Measurements from ENCODE around the gene USP19. TPM values are rescaled to one million over a fixed set of nuclear protein-coding genes. Genes with fewer than 3 reads are reported as not detected.

The USP19 gene
- total RNA-seq, 1 experiment from 2014 or later = 37.0 TPM

DNA sequence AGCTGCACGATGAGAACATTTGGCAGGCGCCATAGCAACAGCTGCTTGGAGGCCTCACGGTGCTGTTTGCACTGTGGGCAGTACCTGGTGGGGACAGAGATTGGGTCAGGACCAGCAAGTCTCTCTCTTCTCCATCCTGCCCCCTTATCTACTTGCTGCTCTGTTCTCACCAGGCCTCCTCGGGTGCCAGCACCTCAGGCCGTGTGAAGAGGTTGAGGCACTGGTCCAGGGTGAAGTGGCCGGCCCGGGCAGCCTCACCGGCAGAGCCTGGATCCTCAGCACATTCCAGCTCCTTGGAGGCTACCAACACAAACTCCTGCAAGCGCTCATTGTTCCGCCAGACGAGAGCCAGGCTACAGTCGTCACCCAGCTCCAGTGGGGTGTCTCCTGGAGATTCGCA lies 9.8 kb downstream of the USP19 start:
- in situ Hi-C loops (cut with HindIII; ENCODE audit: low pct_unique_long_range_greater_than_20kb, low sequenced_read_pairs) = no loop called here
- no peak for DNase-seq (ENCODE audit: low read depth)

DNA sequence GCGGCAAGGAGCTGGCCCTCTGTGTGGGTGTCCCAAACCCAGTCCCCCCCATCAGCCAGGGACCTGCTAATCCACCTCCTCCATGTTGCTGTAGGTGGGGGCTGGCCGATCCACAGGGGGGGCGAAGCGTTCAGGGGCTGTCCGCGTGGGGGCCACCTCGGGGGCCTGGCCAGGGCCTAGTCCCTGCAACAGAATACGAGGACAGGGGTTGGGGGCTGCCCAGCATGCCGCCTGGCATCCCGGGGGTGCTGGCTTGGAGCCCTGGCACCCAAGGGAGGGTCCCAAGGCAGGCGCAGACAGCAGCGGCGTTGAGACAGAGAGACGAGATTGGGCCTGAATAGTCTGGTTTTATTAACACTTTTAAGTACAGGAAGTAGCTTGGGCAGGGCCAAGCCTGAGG lies 12.3 kb downstream of the USP19 start:
- no peak for DNase-seq (ENCODE audit: low read depth)
- in situ Hi-C loops (cut with HindIII; ENCODE audit: low pct_unique_long_range_greater_than_20kb, low sequenced_read_pairs) = no loop called here

DNA sequence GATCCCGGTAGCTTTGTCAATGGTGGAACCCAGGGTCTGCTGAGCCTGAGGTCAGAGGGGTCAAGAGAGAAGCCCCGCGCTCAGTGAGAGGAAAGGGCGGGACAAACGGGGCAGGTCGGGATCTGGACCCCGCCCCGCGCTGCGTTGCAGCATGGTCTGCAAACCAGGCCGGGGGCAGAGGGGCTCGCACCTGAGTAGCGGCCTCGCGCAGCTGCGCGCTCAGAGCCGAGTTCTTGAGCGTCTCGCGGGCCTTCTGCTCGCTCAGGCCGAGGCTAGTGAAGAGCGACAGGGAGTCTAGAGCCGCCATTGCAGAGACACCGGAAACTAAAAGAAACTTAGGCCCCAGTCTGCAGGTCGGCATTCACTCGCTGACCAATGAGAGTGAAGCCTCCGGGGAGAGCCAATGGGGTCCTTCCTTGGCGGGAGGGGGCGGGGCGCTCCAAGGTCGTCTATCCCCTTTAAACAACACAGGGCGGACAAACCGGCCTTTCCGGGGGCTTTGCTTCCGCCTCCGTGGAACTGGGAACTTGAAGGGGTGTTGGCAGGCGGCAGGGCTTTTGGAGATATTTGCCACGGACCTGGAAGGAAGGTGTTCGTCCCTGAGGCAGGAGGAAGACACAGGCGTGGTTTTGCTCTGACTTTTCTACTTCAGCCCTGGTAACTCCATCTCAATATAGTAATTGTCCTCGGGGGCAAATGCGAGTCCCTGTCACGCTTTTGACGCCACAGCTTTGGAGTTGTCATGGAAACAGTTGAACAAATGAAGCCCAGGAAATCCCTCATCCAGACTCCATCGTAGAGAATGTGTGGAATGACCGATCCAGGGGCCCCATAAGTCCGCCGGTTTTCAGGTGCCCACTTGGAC lies 16.0 kb downstream of the USP19 start, which contains the start of gene QARS1:
QARS1 (minus strand) TSS at position 331 of the 865 bp plus-strand sequence; CDS start at position 307, 24 bp downstream.
- peak; percentile 87 for DNase-seq (ENCODE audit: low read depth)
- in situ Hi-C loops (cut with HindIII; ENCODE audit: low pct_unique_long_range_greater_than_20kb, low sequenced_read_pairs) = no loop called here

DNA sequence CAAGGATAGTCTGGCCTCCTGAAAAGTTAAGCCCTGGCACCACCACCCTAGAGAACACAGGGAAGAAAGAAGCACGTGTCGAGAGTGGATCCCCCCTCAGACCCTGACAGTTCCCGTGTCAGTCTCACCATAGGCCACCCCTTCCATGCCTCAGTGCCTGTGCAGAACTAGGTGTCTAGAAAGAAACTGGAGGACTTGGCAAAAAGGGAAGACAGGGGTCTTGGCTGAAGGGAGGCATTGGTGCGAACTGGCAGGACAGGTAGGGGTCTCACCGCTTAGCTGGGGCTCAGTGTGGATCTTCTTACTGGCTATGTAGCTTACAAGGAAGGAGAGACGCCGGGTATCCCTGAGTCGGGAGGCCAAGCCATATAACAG lies 16.6 kb downstream of the USP19 start:
- peak; percentile 12 for DNase-seq (ENCODE audit: low read depth)
- in situ Hi-C loops (cut with HindIII; ENCODE audit: low pct_unique_long_range_greater_than_20kb, low sequenced_read_pairs) = no loop called here

DNA sequence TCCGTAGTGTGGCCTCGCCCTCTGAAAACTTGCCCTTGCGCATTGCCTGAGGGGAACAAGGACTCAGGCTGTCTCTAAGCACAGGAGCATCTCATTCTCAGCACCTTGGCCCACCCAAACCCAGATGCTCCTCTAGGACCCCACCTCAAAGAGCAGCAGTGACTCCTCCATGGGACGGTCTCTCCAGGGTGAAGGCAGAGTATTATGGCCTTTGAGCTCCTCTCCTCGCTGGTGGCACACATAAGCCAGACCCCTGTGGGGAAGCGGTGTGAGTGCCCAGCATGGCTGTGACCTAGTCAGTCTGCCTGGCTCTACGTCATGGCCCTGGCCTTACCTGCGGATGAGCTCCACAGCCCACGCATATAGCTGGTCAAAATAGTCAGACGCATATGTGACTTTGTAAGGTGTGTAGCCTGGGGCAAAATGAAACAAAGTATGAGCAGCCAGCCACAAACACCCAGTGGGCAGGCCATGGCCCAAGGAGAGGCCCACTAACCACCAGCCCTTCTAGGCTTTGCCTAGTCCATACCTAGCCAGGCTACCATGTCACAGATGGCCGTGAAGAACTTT lies 20.5 kb downstream of the USP19 start:
- in situ Hi-C loops (cut with HindIII; ENCODE audit: low pct_unique_long_range_greater_than_20kb, low sequenced_read_pairs) = no loop called here
- no peak for DNase-seq (ENCODE audit: low read depth)

DNA sequence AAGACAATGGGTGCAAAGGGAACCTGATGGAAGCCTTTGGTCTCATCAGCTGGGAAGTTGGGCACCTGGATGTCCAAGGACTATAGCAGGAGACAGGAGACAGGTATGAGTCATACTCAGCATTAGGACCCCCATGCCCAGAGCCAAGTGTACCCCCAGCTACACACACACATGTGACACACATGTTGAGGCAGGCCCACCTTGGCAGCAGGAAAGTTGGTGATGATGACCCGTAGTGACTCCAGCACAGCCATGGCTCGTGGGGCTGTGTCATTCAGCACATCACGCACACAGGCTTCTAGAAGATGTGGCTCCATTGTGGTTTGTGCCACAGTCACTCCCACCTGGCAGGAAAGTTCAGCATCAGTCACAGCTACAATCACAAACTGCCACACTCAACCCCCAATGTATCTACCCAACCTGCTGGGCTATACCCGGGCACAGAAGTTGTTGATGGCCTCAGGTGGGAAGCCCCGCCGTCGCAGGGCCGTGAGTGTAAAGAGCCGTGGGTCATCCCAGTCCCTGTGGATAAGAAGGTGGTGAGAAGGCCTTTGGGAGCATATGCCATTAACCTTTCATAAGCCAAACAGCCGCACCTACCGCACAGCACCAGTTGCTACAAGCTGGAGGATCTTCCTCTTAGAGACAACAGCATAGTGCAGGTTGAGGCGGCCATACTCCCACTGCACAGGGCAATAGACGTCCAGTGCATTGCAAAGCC lies 21.6 kb downstream of the USP19 start:
- in situ Hi-C loops (cut with HindIII; ENCODE audit: low pct_unique_long_range_greater_than_20kb, low sequenced_read_pairs) = no loop called here
- no peak for DNase-seq (ENCODE audit: low read depth)

DNA sequence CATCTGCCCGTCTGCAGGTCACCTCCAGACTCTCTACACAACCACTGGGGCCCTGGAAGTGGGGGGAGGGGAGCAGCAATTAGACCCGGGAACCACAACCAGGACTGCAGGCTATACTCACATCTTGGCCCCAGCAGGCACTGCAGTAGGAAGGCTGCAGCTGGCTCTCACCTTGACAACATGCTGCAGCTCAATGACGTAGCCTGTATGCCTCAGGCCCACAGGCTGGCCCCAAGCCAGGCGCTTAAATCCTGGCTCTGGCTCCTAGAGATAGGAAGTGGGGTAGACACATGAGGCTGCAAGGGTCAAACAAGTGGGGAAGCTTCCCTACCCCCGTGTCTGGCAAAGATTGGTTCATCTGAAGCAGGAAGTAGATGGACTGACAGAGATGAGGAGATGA lies 22.2 kb downstream of the USP19 start:
- no peak for DNase-seq (ENCODE audit: low read depth)
- in situ Hi-C loops (cut with HindIII; ENCODE audit: low pct_unique_long_range_greater_than_20kb, low sequenced_read_pairs) = no loop called here

DNA sequence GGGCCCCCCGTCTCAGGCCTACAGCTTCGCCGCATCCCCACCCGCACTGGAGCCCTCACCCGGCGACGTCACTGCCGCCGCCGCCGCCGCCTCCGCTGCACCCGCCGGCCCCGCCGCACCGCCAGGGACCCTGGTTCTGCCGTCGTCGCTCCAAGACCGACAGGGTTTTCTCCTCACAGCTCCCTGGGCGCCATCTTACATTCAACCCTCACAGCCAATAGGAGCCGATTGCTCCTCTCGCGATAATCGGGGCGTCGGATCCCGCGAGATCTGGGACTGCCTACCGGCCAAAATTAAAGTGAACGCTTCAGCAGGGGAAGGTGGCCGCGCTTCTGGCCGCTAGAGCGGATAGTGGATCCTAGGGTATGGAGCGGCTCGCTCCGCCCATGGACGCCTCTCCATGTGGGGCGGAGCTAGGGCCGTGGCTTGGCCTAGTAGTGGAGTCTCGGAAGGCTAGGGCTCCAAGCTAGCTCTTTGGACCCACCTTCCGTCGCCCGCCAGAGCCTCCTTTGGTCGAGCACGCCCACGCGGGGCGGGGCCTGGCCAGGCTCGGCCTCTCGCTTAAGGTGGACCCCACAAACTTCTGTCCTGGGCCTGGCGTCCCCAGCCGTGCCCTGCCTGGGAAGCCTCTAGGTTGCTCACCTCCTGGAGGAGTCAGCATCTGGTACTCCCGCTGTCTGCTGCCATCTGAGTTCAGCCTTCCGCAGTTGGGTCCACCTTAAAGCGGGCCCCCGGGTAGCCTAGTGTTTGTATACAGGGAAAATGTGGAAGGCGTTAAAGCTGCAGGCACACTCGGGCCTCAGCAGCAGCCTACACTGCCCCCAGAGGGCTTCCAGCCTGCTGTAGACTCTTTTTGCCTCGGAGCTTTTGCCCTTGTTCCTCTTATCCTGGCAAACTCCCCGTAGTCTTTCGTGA lies 26.5 kb downstream of the USP19 start, which contains the start of gene QRICH1:
QRICH1 (minus strand) TSS at position 219 of the 915 bp plus-strand sequence. CDS start 17,054 bp downstream, outside the sequence.
- peak; percentile 98 for DNase-seq (ENCODE audit: low read depth)
- in situ Hi-C loops (cut with HindIII; ENCODE audit: low pct_unique_long_range_greater_than_20kb, low sequenced_read_pairs) = no loop called here

DNA sequence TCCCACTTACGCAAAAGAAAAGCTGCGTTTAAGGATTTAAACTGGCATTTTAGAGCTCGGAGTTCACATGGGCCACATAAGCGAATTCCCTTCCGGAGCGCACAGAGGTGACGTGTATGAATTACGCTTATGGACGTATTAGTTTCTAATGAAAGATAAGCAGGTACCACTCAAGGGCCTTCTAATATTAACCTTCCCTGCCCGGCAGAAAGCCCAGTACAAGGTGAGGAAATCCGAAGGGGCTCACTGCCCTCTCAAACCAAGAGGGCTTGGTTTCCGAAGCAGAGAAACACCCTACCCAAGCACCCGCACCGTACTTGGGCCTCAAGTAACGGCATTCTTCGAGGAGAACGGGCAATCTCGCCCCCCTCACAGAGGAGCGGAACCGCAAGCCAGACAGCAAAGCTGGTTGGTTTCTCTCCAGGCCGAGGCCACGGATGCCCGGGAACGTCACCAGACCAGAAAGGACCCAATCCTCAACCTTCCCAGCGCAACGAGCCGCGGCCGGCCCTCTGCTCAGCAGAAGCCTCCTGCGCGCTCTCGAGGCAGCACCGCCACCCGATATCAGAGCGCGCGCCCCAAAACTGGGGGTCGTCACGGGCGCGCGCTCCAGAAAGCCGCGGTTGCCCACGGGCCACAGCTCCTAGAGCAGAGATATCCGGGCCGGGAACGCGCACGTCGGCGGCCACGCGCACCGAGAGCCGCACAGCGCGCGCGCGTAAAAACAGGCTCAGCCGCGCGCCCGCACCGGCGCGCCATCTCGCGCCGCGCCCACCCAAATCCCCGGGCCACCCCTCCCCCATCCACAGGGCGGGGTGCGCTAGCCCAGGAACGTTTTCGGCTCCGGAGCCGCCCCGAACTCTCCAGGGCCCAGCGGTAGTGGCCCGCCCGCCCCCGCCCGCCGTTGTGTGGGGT lies 27.4 kb downstream of the USP19 start:
- DNase-seq (ENCODE audit: low read depth) = peak; percentile 73
- in situ Hi-C loops (cut with HindIII; ENCODE audit: low pct_unique_long_range_greater_than_20kb, low sequenced_read_pairs) = no loop called here

DNA sequence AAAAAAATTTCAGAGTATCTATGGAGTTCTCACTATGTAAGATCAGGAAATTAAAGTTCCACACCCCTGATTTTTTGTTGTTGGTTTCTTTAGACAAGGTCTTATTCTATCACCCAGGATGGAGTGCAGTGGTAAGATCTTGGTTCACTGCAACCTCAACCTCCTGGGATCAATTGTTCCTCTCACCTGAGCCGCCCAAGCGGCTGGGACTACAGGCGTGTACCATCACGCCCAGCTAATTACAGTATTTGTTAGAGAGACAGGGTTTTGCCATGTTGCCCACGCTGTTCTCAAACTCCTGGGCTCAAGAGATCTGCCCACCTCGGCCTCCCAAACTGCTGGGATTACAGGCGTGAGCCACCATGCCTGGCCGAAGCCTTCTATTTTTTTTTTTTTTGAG lies 39.2 kb downstream of the USP19 start:
- DNase-seq (ENCODE audit: low read depth) = no peak
- in situ Hi-C loops (cut with HindIII; ENCODE audit: low pct_unique_long_range_greater_than_20kb, low sequenced_read_pairs) = no loop called here

DNA sequence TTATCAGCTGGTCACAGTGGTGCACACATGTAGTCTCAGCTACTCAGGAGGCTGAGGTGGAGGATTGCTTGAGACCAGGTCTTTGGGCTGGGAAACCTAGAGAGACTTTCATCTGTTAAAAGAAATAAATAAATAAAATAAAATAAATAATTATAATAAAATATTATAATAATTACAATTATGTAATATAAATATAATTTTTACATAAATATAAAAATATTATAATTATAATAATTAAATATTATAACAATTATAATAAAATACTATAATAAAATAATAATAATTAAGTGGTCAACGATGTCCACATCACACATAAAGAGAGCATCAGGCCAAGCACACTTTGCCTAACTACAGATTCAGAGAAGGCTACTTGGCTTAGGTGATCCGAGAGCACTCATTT lies 41.4 kb downstream of the USP19 start:
- in situ Hi-C loops (cut with HindIII; ENCODE audit: low pct_unique_long_range_greater_than_20kb, low sequenced_read_pairs) = no loop called here
- no peak for DNase-seq (ENCODE audit: low read depth)

DNA sequence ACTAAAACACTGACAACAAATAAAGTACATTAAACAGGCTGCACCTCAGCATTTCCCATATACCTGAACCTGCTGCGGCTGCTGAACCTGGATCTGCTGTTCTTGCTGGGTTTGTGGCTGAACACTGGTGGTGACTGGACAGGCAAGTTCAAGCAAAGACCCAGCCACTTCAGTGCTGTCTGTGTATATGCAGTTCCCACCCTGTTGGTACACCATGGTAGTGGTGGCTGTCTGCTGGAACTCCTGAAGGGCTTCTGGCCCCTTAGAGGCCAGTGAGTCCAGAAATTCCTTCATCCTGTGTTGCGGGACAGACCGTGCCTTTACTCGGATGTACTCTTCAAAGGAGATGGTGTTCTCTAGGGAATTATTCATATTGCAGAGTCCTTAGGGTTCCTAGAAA lies 44.0 kb downstream of the USP19 start:
- in situ Hi-C loops (cut with HindIII; ENCODE audit: low pct_unique_long_range_greater_than_20kb, low sequenced_read_pairs) = no loop called here
- no peak for DNase-seq (ENCODE audit: low read depth)

DNA sequence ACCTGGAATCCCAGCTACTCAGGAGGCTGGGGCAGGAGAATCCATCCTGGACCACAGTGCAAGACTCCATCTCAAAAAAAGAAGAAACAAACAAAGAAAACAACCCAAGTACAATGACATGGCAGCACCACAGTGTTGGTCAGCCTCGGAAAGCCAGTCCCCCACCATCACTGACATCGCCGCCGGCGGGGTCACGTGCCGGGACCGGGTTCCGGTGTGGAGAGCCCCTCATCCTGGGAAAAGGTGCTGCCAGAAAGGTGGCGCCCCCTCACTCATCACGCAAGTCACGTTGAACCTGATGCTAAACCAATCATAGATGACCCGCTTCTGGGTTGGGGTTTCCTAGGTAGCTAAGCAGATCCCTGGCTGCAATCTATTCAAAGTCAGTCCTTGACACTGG lies 44.5 kb downstream of the USP19 start:
- in situ Hi-C loops (cut with HindIII; ENCODE audit: low pct_unique_long_range_greater_than_20kb, low sequenced_read_pairs) = no loop called here
- DNase-seq (ENCODE audit: low read depth) = no peak

Other genes starting within 250 kb of the USP19 start
- 11.0 and 26.8 TPM in 2 replicates for gene SLC25A20, start 221.9 kb downstream of the USP19 start, total RNA-seq (2014; rRNA removed; shearing (Covaris generic); ENCODE audit: low replicate concordance)
- 67.2 and 83.3 TPM in 2 replicates for gene ARIH2, start 202.0 kb downstream of the USP19 start, total RNA-seq (2014; rRNA removed; shearing (Covaris generic); ENCODE audit: low replicate concordance)
- 65.2 and 72.9 TPM in 2 replicates for gene P4HTM, start 130.6 kb downstream of the USP19 start, total RNA-seq (2014; rRNA removed; shearing (Covaris generic); ENCODE audit: low replicate concordance)
- gene WDR6, start 113.4 kb downstream of the USP19 start, total RNA-seq (2014; rRNA removed; shearing (Covaris generic); ENCODE audit: low replicate concordance) = 38.0 and 38.2 TPM in 2 replicates
- 63.4 and 69.7 TPM in 2 replicates for gene DALRD3, start 102.2 kb downstream of the USP19 start, total RNA-seq (2014; rRNA removed; shearing (Covaris generic); ENCODE audit: low replicate concordance)
- gene NDUFAF3, start 98.7 kb downstream of the USP19 start, total RNA-seq (2014; rRNA removed; shearing (Covaris generic); ENCODE audit: low replicate concordance) = 170 and 175 TPM in 2 replicates
- gene IMPDH2, start 91.4 kb downstream of the USP19 start, total RNA-seq (2014; rRNA removed; shearing (Covaris generic); ENCODE audit: low replicate concordance) = 222 and 291 TPM in 2 replicates
- gene QRICH1, start 26.8 kb downstream of the USP19 start, total RNA-seq (2014; rRNA removed; shearing (Covaris generic); ENCODE audit: low replicate concordance) = 88.8 and 107 TPM in 2 replicates
- 241 and 326 TPM in 2 replicates for gene QARS1, start 16.1 kb downstream of the USP19 start, total RNA-seq (2014; rRNA removed; shearing (Covaris generic); ENCODE audit: low replicate concordance)
- 98.6 and 112 TPM in 2 replicates for gene LAMB2, start 12.2 kb upstream of the USP19 start, total RNA-seq (2014; rRNA removed; shearing (Covaris generic); ENCODE audit: low replicate concordance)
- gene CCDC71, start 45.5 kb upstream of the USP19 start, total RNA-seq (2014; rRNA removed; shearing (Covaris generic); ENCODE audit: low replicate concordance) = 22.9 and 31.2 TPM in 2 replicates
- gene KLHDC8B, start 50.8 kb upstream of the USP19 start, total RNA-seq (2014; rRNA removed; shearing (Covaris generic); ENCODE audit: low replicate concordance) = 14.8 and 26.2 TPM in 2 replicates
- 0.14 TPM in 1 of 2 replicates, not detected in the other for gene C3orf62, start 156.4 kb upstream of the USP19 start, total RNA-seq (2014; rRNA removed; shearing (Covaris generic); ENCODE audit: low replicate concordance)
- gene USP4, start 219.2 kb upstream of the USP19 start, total RNA-seq (2014; rRNA removed; shearing (Covaris generic); ENCODE audit: low replicate concordance) = 22.6 and 32.2 TPM in 2 replicates
- 420 and 481 TPM in 2 replicates for gene GPX1, start 237.5 kb upstream of the USP19 start, total RNA-seq (2014; rRNA removed; shearing (Covaris generic); ENCODE audit: low replicate concordance)

Data from Caki2 (cell line).